Neural progenitor cell (in vitro differentiated cells): Measurements from ENCODE around the gene RAD51B. TPM values are rescaled to one million over a fixed set of nuclear protein-coding genes. Genes with fewer than 3 reads are reported as not detected.

Source experiments
- DNase-seq: peaks from one replicate; pipeline ENCODE4 v3.0.0-alpha.2; 2016; ENCODE audit warnings: low spot score
- H2AFZ ChIP-seq: fragments of 200-600 bp; sonication (generic); replicated peaks from 2 replicates; pipeline ENCODE4 v1.6.1; 2016; ENCODE audit warnings: antibody characterized with exemption
- H3F3A ChIP-seq: fragments of 200-600 bp; sonication (generic); 2 replicates; pipeline ENCODE4 v1.6.1; 2016; ENCODE audit warnings: antibody characterized with exemption, low read depth
- H3K27ac ChIP-seq: fragments of 200-600 bp; sonication (generic); 2 replicates; pipeline ENCODE4 v1.5.1; 2016; ENCODE audit warnings: mild to moderate bottlenecking
- H3K27me3 ChIP-seq: fragments of 200-600 bp; sonication (generic); 2 replicates; pipeline ENCODE4 v1.6.1; 2016; ENCODE audit warnings: mild to moderate bottlenecking, moderate library complexity
- H3K36me3 ChIP-seq: fragments of 200-600 bp; sonication (generic); 2 replicates; pipeline ENCODE4 v1.5.1; 2016
- H3K4me1 ChIP-seq: fragments of 200-600 bp; sonication (generic); 2 replicates; pipeline ENCODE4 v1.6.1; 2016; ENCODE audit warnings: mixed run types
- H3K4me2 ChIP-seq: fragments of 200-600 bp; sonication (generic); 2 replicates; pipeline ENCODE4 v1.6.1; 2016
- H3K4me3 ChIP-seq: fragments of 200-600 bp; sonication (generic); 2 replicates; pipeline ENCODE4 v1.5.1; 2016
- H3K79me2 ChIP-seq: fragments of 200-600 bp; sonication (generic); 2 replicates; pipeline ENCODE4 v1.6.1; 2016; ENCODE audit warnings: low read depth
- H3K9ac ChIP-seq: fragments of 200-600 bp; sonication (generic); 2 replicates; pipeline ENCODE4 v1.6.1; 2016
- H3K9me3 ChIP-seq: fragments of 200-600 bp; sonication (generic); 2 replicates; pipeline ENCODE4 v1.5.1; 2016; ENCODE audit warnings: low read depth
- H4K20me1 ChIP-seq: fragments of 200-600 bp; sonication (generic); 2 replicates; pipeline ENCODE4 v1.6.1; 2016; ENCODE audit warnings: low read depth
- H3K27ac Mint-ChIP-seq: 3 replicates; pipeline ENCODE4 v1.8.0; 2021; ENCODE audit warnings: mixed read lengths
- H3K27me3 Mint-ChIP-seq: 2 replicates; pipeline ENCODE4 v1.8.0; 2022; ENCODE audit warnings: low read depth, mild to moderate bottlenecking, inconsistent platforms, moderate library complexity, mixed read lengths; ENCODE audit not compliant: insufficient read depth
- H3K36me3 Mint-ChIP-seq: 3 replicates; pipeline ENCODE4 v1.8.0; 2021; ENCODE audit warnings: mixed read lengths
- H3K4me1 Mint-ChIP-seq: 3 replicates; pipeline ENCODE4 v1.8.0; 2021; ENCODE audit warnings: mixed read lengths
- H3K4me3 Mint-ChIP-seq: 3 replicates; pipeline ENCODE4 v1.8.0; 2021; ENCODE audit warnings: mild to moderate bottlenecking, moderate library complexity, mixed read lengths
- H3K9me3 Mint-ChIP-seq: 3 replicates; pipeline ENCODE4 v1.8.0; 2020; ENCODE audit warnings: mixed read lengths
- CTCF ChIP-seq: fragments of 200-600 bp; sonication (generic); IDR thresholded peaks from 2 replicates; pipeline ENCODE4 v1.5.1; 2017; ENCODE audit warnings: antibody characterized with exemption, mild to moderate bottlenecking
- EZH2 ChIP-seq: fragments of 200-600 bp; sonication (generic); IDR thresholded peaks from 2 replicates; pipeline ENCODE4 v1.6.1; 2017; ENCODE audit warnings: antibody characterized with exemption, mild to moderate bottlenecking, moderate library complexity
- EZH2phosphoT487 ChIP-seq: fragments of 200-600 bp; sonication (generic); IDR thresholded peaks from 2 replicates; pipeline ENCODE4 v1.6.1; 2017; ENCODE audit warnings: antibody characterized with exemption
- total RNA-seq: library from RNA; depleted of rRNA; stranded (reverse); fragments of >200 nt; gene quantifications from 2 replicates; pipeline ENCODE4 v1.2.3, GENCODE V29; 2015; ENCODE audit warnings: low replicate concordance

The RAD51B gene
- total RNA-seq, 1 donor from 2014 or later, result 50.5 TPM

DNA sequence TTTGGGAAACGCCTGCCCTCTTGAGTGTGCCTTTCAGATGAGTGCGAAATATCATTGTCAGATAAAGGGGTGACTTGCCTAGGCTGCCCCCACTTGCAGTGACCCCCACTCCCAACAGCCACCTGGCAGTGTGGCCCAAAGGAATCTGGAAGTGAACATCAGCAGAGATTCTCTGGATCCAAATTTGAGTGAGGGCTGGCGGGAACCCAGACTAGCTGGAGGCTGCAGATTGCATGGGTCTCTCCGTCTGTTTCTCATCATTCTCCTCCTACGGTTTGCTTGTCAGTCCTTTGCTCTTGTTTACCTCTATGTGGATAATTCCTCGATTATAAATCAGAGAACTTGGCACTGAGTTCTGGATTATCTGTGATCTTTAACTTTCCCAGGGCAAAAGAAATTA is 692.5 kb downstream of the RAD51B start:
- no peak for DNase-seq
- no peak overlapping the region for H3K9ac ChIP-seq
- H3K27me3 ChIP-seq, result no peaks in the 10 kb centered on the region
- Mint-ChIP-seq H3K4me1 (peaks cover 50% of the 10 kb centered on the region), H3K36me3 (no peaks in the 10 kb centered on the region), H3K27ac (peak overlapping the region; percentile 19), H3K4me3 (no peak overlapping the region), H3K27me3 (peaks cover 2% of the 10 kb centered on the region), H3K9me3 (no peaks in the 10 kb centered on the region)
- TF ChIP-seq EZH2phosphoT487 (no peak), CTCF (no peak), EZH2 (no peak)
- H3K79me2 ChIP-seq, result no peaks in the 10 kb centered on the region
- no peaks in the 10 kb centered on the region for H4K20me1 ChIP-seq
- H3K4me3 ChIP-seq, result no peak overlapping the region
- no peaks in the 10 kb centered on the region for H3F3A ChIP-seq
- no peak overlapping the region for H3K27ac ChIP-seq
- H2AFZ ChIP-seq, result no peak overlapping the region
- H3K4me1 ChIP-seq, result peaks cover 19% of the 10 kb centered on the region
- H3K36me3 ChIP-seq, result no peaks in the 10 kb centered on the region
- no peaks in the 10 kb centered on the region for H3K9me3 ChIP-seq
- no peak overlapping the region for H3K4me2 ChIP-seq

DNA sequence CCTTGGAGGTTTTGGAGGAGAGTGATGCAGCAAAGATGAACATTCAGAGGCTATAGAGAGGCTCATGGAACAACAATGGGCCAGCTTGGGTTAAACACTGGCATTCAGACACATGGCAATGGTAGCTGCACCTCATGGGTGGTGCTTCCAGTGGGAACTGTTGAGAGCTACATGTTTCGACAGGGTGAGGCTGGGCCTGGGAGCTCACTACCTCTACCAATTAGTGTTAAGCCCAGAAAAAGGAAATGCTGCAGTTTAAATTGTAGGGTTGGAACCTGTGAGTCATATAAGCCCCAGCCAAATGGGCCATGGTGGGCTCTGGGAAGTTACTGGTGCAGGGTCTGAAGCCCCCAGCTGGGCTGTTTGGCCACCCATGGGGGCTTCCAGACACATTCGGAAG is 693.6 kb downstream of the RAD51B start:
- Histone ChIP-seq H2AFZ (no peak overlapping the region), H3K9me3 (no peaks in the 10 kb centered on the region), H3K36me3 (no peaks in the 10 kb centered on the region), H3K27me3 (no peaks in the 10 kb centered on the region), H3K4me3 (no peak overlapping the region), H3K79me2 (no peaks in the 10 kb centered on the region), H3K4me2 (no peak overlapping the region), H3K4me1 (peaks cover 29% of the 10 kb centered on the region), H4K20me1 (no peaks in the 10 kb centered on the region), H3K9ac (no peak overlapping the region), H3F3A (peaks cover 9% of the 10 kb centered on the region), H3K27ac (no peak overlapping the region)
- Mint-ChIP-seq H3K4me3 (no peak overlapping the region), H3K27ac (no peak overlapping the region), H3K27me3 (peaks cover 2% of the 10 kb centered on the region), H3K9me3 (no peaks in the 10 kb centered on the region), H3K4me1 (peaks cover 55% of the 10 kb centered on the region), H3K36me3 (no peaks in the 10 kb centered on the region)
- TF ChIP-seq CTCF (no peak), EZH2phosphoT487 (no peak), EZH2 (no peak)
- no peak for DNase-seq

GRCh38 chr14:68513838-68514607 is 694.4 kb downstream of the RAD51B start:
- no peak for DNase-seq

GRCh38 chr14:68514608-68515194 is 695.1 kb downstream of the RAD51B start:
- Mint-ChIP-seq H3K9me3 (no peaks in the 10 kb centered on the region), H3K27me3 (peaks cover 2% of the 10 kb centered on the region), H3K4me3 (no peak overlapping the region), H3K27ac (peak overlapping the region; percentile 87), H3K4me1 (peaks cover 71% of the 10 kb centered on the region), H3K36me3 (peaks cover under 1% of the 10 kb centered on the region)
- H3K79me2 ChIP-seq, result no peaks in the 10 kb centered on the region
- H4K20me1 ChIP-seq, result no peaks in the 10 kb centered on the region
- no peak overlapping the region for H2AFZ ChIP-seq
- DNase-seq, result no peak
- H3K4me1 ChIP-seq, result peaks cover 45% of the 10 kb centered on the region
- H3K4me2 ChIP-seq, result no peak overlapping the region
- no peak overlapping the region for H3K4me3 ChIP-seq
- H3K27me3 ChIP-seq, result no peaks in the 10 kb centered on the region
- H3K9ac ChIP-seq, result no peak overlapping the region
- no peaks in the 10 kb centered on the region for H3K36me3 ChIP-seq
- no peak for TF ChIP-seq EZH2phosphoT487
- TF ChIP-seq EZH2, result no peak
- TF ChIP-seq CTCF, result no peak
- H3K27ac ChIP-seq, result no peak overlapping the region
- H3K9me3 ChIP-seq, result no peaks in the 10 kb centered on the region
- H3F3A ChIP-seq, result peaks cover 18% of the 10 kb centered on the region

More at GRCh38 chr14:68513838-68514607, 694.4 kb downstream of the RAD51B start:
- H3K36me3 ChIP-seq, result no peaks in the 10 kb centered on the region
- Mint-ChIP-seq H3K27me3 (peaks cover 2% of the 10 kb centered on the region), H3K4me1 (peaks cover 64% of the 10 kb centered on the region), H3K9me3 (no peaks in the 10 kb centered on the region), H3K4me3 (no peak overlapping the region), H3K27ac (peak overlapping the region; percentile 87), H3K36me3 (no peaks in the 10 kb centered on the region)
- no peak overlapping the region for H3K9ac ChIP-seq
- H3K79me2 ChIP-seq, result no peaks in the 10 kb centered on the region
- H2AFZ ChIP-seq, result no peak overlapping the region
- H3K4me1 ChIP-seq, result peaks cover 38% of the 10 kb centered on the region
- H3K27ac ChIP-seq, result no peak overlapping the region
- TF ChIP-seq EZH2 (no peak), EZH2phosphoT487 (no peak)
- no peaks in the 10 kb centered on the region for H3K27me3 ChIP-seq
- no peak overlapping the region for H3K4me2 ChIP-seq
- H3K4me3 ChIP-seq, result no peak overlapping the region
- no peaks in the 10 kb centered on the region for H4K20me1 ChIP-seq
- H3K9me3 ChIP-seq, result no peaks in the 10 kb centered on the region
- peaks cover 17% of the 10 kb centered on the region for H3F3A ChIP-seq
